ENCODE measurements around the gene KCNJ14. TPM values are rescaled to one million over a fixed set of nuclear protein-coding genes. Genes with fewer than 3 reads are reported as not detected.

Gene KCNJ14
- total RNA-seq (2014; rRNA removed; shearing (Covaris generic)) (0.97 and 1.1 TPM in 2 replicates), polyA plus RNA-seq (2016; fragmentation: Nextera tagmentation; extraction: Ambion mirVana) (0.47 and 0.48 TPM in 2 replicates)

GRCh38 chr19:48455171-48455907 lies at the start of gene KCNJ14:
TSS of gene KCNJ14 (plus strand) at chr19:48455574. CDS start at chr19:48461725, 6,151 bp downstream.
- Histone ChIP-seq H3K27me3 (replicated peaks; ENCODE audit: insufficient read depth) (no peaks in the 10 kb centered on the region), H3K27ac (no peak within 1 kb of the TSS), H3K9ac (no peak within 1 kb of the TSS), H3K9me2 (ENCODE audit: insufficient read depth) (no peaks in the 10 kb centered on the region), H3K4me1 (ENCODE audit: insufficient read depth) (no peaks in the 10 kb centered on the region), H3K4me3 (no peak within 1 kb of the TSS), H4K20me1 (ENCODE audit: insufficient read depth) (no peaks in the 10 kb centered on the region), H3K4me2 (ENCODE audit: unreplicated experiment) (no peak within 1 kb of the TSS), H3K9me3 (ENCODE audit: low read depth) (no peaks in the 10 kb centered on the region), H3K36me3 (ENCODE audit: low read depth) (no peaks in the 10 kb centered on the region; the same call in 1 of the 2 replicates), H2AFZ (no peak within 1 kb of the TSS), H3K79me2 (ENCODE audit: insufficient read depth) (no peaks in the 10 kb centered on the region), H3F3A (ENCODE audit: insufficient read depth) (no peaks in the 10 kb centered on the region)
- in situ Hi-C loops (cut with MboI), result no loop called here
- TF ChIP-seq EZH2 (IDR thresholded peaks at IDR 0.05; ENCODE audit: insufficient read depth, poor library complexity, severe bottlenecking) (no peak), EZH2phosphoT487 (IDR thresholded peaks at IDR 0.05; ENCODE audit: insufficient read depth, low read depth) (no peak)
- WGBS, 2 experiments (ENCODE audit: low coverage in 1 of 2, low lambda C conversion rate in 2 of 2, missing lambda C conversion rate in 2 of 2), result 68% methylated on average over 16 of the region's 16 CpGs
- no peak for DNase-seq

DNA sequence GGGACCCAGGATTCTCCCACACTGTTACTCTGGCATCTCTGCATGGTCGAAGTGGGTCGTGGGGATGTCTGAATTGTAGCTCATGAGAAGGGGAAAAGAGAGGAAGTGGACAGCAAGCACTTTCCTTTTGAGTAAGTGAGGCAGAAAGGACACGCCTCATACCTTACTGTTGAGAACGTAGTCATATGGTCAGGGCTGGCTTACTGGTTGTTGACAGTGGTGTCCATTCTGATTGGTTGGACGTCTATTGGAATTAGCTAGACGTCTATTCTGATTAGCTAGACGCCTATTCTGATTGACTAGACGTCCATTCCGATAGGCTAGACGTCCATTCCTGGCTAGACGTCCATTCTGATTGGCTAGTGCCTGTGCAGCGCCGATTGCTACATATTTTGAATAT lies 49.5 kb upstream of the KCNJ14 start:
- no peak for DNase-seq
- H3K4me2 ChIP-seq (ENCODE audit: unreplicated experiment), result no peak overlapping the region
- WGBS, 2 experiments (ENCODE audit: low coverage in 1 of 2, low lambda C conversion rate in 2 of 2, missing lambda C conversion rate in 2 of 2), result 81 to 86% methylated on average over 13 of the region's 13 CpGs

GRCh38 chr19:48413879-48414587 lies 41.3 kb upstream of the KCNJ14 start:
- WGBS, 2 experiments (ENCODE audit: low coverage in 1 of 2, low lambda C conversion rate in 2 of 2, missing lambda C conversion rate in 2 of 2), result 68 to 73% methylated on average over 23 to 24 of the region's 24 CpGs
- no peak overlapping the region for H3K27ac ChIP-seq
- peaks cover 10% of the 10 kb centered on the region; the same call in 1 of the 2 replicates for H3K4me1 ChIP-seq (ENCODE audit: insufficient read depth)
- no peak overlapping the region for H3K4me3 ChIP-seq
- in situ Hi-C loops (cut with MboI), result no loop called here
- no peaks in the 10 kb centered on the region for H3F3A ChIP-seq (ENCODE audit: insufficient read depth)
- no peaks in the 10 kb centered on the region for H3K36me3 ChIP-seq (ENCODE audit: low read depth)
- DNase-seq, result peak; percentile 75
- no peak for TF ChIP-seq EZH2phosphoT487 (IDR thresholded peaks at IDR 0.05; ENCODE audit: insufficient read depth, low read depth)
- TF ChIP-seq EZH2 (IDR thresholded peaks at IDR 0.05; ENCODE audit: insufficient read depth, poor library complexity, severe bottlenecking), result no peak
- H4K20me1 ChIP-seq (ENCODE audit: insufficient read depth), result no peaks in the 10 kb centered on the region
- no peaks in the 10 kb centered on the region for H3K9me2 ChIP-seq (ENCODE audit: insufficient read depth)
- no peak overlapping the region for H2AFZ ChIP-seq
- H3K79me2 ChIP-seq (ENCODE audit: insufficient read depth), result no peaks in the 10 kb centered on the region
- H3K27me3 ChIP-seq (replicated peaks; ENCODE audit: insufficient read depth), result no peaks in the 10 kb centered on the region
- H3K9me3 ChIP-seq (ENCODE audit: low read depth), result no peaks in the 10 kb centered on the region
- H3K9ac ChIP-seq, result no peak overlapping the region
- no peak overlapping the region for H3K4me2 ChIP-seq (ENCODE audit: unreplicated experiment)

More for the DNA sequence above, 49.5 kb upstream of the KCNJ14 start:
- no peaks in the 10 kb centered on the region for H3K27me3 ChIP-seq (replicated peaks; ENCODE audit: insufficient read depth)
- no peak overlapping the region for H3K9ac ChIP-seq
- H3K9me2 ChIP-seq (ENCODE audit: insufficient read depth), result no peaks in the 10 kb centered on the region
- no peak overlapping the region for H3K27ac ChIP-seq
- H3K79me2 ChIP-seq (ENCODE audit: insufficient read depth), result no peaks in the 10 kb centered on the region
- no peaks in the 10 kb centered on the region for H4K20me1 ChIP-seq (ENCODE audit: insufficient read depth)
- H3K4me1 ChIP-seq (ENCODE audit: insufficient read depth), result no peaks in the 10 kb centered on the region
- no peaks in the 10 kb centered on the region for H3F3A ChIP-seq (ENCODE audit: insufficient read depth)
- H3K36me3 ChIP-seq (ENCODE audit: low read depth), result no peaks in the 10 kb centered on the region
- in situ Hi-C loops (cut with MboI), result no loop called here
- H2AFZ ChIP-seq, result no peak overlapping the region
- TF ChIP-seq EZH2phosphoT487 (IDR thresholded peaks at IDR 0.05; ENCODE audit: insufficient read depth, low read depth) (no peak), EZH2 (IDR thresholded peaks at IDR 0.05; ENCODE audit: insufficient read depth, poor library complexity, severe bottlenecking) (no peak)
- H3K9me3 ChIP-seq (ENCODE audit: low read depth), result no peaks in the 10 kb centered on the region
- no peak overlapping the region for H3K4me3 ChIP-seq

DNA sequence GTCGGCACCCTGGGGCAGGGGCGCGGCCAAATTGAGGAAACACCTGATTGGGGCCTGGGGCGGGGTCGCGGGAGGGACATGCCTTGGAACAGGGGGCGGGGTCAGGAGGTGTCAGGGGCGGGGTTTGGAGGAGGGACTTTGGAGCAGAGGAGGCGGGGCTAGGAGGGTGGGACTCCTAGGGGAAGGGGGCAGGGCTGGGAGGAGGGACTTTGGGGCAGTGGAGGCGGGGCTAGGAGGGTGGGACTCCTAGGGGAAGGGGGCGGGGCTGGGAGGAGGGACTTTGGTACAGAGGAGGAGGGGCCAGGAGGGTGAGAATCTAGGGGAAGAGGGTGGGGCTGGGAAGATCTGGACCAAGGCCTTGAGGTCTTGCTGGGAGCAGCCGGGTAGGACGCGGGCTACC lies 40.0 kb upstream of the KCNJ14 start:
- no peaks in the 10 kb centered on the region for H3K27me3 ChIP-seq (replicated peaks; ENCODE audit: insufficient read depth)
- no peaks in the 10 kb centered on the region for H3K9me3 ChIP-seq (ENCODE audit: low read depth)
- no peak overlapping the region for H3K27ac ChIP-seq
- no peak overlapping the region for H2AFZ ChIP-seq
- no peaks in the 10 kb centered on the region for H3K36me3 ChIP-seq (ENCODE audit: low read depth)
- in situ Hi-C loops (cut with MboI), result no loop called here
- WGBS, 2 experiments (ENCODE audit: low coverage in 1 of 2, low lambda C conversion rate in 2 of 2, missing lambda C conversion rate in 2 of 2), result 5 to 30% methylated on average over 3 to 14 of the region's 14 CpGs
- DNase-seq, result peak; percentile 89
- H3K9ac ChIP-seq, result no peak overlapping the region
- no peaks in the 10 kb centered on the region for H3F3A ChIP-seq (ENCODE audit: insufficient read depth)
- no peaks in the 10 kb centered on the region for H4K20me1 ChIP-seq (ENCODE audit: insufficient read depth)
- H3K4me3 ChIP-seq, result no peak overlapping the region
- no peak for TF ChIP-seq EZH2 (IDR thresholded peaks at IDR 0.05; ENCODE audit: insufficient read depth, poor library complexity, severe bottlenecking)
- TF ChIP-seq EZH2phosphoT487 (IDR thresholded peaks at IDR 0.05; ENCODE audit: insufficient read depth, low read depth), result no peak
- no peaks in the 10 kb centered on the region for H3K79me2 ChIP-seq (ENCODE audit: insufficient read depth)
- H3K4me2 ChIP-seq (ENCODE audit: unreplicated experiment), result no peak overlapping the region
- peaks cover 10% of the 10 kb centered on the region; the same call in 1 of the 2 replicates for H3K4me1 ChIP-seq (ENCODE audit: insufficient read depth)
- H3K9me2 ChIP-seq (ENCODE audit: insufficient read depth), result no peaks in the 10 kb centered on the region
